Large intestine (tissue), 3 donors: ENCODE results near the gene MAP2K5. TPM values are rescaled to one million over a fixed set of nuclear protein-coding genes. Genes with fewer than 3 reads are reported as not detected.
"Not testable (repeated sequence)": the region's sequence is repeated elsewhere in the genome, so short reads cannot be mapped to it uniquely, and the experiment has no call there.

Experiments
- DNase-seq, 2 donors: peaks; one replicate each; pipeline versions ENCODE4 v3.0.0 to v3.0.0-alpha.2; 2013
- H3K27ac ChIP-seq: one replicate; pipeline ENCODE4 v1.5.1; 2013; ENCODE audit warnings: low read length
- H3K27me3 ChIP-seq: 2 replicates; pipeline ENCODE4 v1.6.1; 2013; ENCODE audit warnings: low read length; ENCODE audit not compliant: control insufficient read depth, insufficient read depth
- H3K36me3 ChIP-seq: 2 replicates; pipeline ENCODE4 v1.6.1; 2013; ENCODE audit warnings: low read length; ENCODE audit not compliant: control insufficient read depth, insufficient read depth
- H3K4me1 ChIP-seq: one replicate; pipeline ENCODE4 v1.6.1; 2013; ENCODE audit warnings: low read length; ENCODE audit not compliant: control insufficient read depth, insufficient read depth
- H3K4me3 ChIP-seq: one replicate; pipeline ENCODE4 v1.5.1; 2013; ENCODE audit warnings: low read length
- H3K9me3 ChIP-seq: one replicate; pipeline ENCODE4 v1.6.1; 2013; ENCODE audit warnings: mild to moderate bottlenecking, low read depth, low read length, moderate library complexity; ENCODE audit not compliant: control insufficient read depth
- WGBS: methylation state at CpG from one replicate; pipeline ENCODE4 v1.1.5; 2013; ENCODE audit warnings: low lambda C conversion rate; ENCODE audit not compliant: insufficient coverage; 5-methylcytosine and 5-hydroxymethylcytosine counted together
- polyA plus RNA-seq: library from polyadenylated mRNA; unstranded; fragments of 120-200 nt; gene quantifications from one replicate; pipeline ENCODE4 v1.2.1, GENCODE V29; 2013

Gene MAP2K5
- polyA plus RNA-seq, 1 donor, result 13.7 TPM

DNA sequence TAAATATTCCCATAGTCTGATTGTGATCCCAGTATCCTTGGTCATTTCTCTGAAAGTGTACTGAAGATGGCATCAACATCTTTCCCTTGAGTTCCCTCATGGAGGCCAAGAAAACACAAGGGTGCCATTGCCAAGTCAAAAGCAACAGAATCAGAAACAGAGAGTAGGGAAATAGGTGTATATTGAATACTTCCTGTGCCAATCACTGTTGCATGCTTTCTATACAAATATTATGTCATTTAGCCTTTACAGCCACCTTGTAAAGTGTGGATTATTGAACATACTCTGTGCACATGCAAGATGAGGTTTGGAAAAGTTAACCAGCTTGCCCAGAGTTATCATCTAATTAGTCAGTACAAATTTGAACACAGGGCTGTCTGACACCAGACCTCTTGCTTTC is 117.9 kb downstream of the MAP2K5 start:
- H3K4me3 ChIP-seq, result no peak overlapping the region
- H3K36me3 ChIP-seq, result peaks cover 3% of the 10 kb centered on the region
- no peaks in the 10 kb centered on the region for H3K4me1 ChIP-seq
- H3K9me3 ChIP-seq, result no peaks in the 10 kb centered on the region
- DNase-seq, result no peak
- H3K27me3 ChIP-seq, result no peaks in the 10 kb centered on the region
- H3K27ac ChIP-seq, result no peak overlapping the region

DNA sequence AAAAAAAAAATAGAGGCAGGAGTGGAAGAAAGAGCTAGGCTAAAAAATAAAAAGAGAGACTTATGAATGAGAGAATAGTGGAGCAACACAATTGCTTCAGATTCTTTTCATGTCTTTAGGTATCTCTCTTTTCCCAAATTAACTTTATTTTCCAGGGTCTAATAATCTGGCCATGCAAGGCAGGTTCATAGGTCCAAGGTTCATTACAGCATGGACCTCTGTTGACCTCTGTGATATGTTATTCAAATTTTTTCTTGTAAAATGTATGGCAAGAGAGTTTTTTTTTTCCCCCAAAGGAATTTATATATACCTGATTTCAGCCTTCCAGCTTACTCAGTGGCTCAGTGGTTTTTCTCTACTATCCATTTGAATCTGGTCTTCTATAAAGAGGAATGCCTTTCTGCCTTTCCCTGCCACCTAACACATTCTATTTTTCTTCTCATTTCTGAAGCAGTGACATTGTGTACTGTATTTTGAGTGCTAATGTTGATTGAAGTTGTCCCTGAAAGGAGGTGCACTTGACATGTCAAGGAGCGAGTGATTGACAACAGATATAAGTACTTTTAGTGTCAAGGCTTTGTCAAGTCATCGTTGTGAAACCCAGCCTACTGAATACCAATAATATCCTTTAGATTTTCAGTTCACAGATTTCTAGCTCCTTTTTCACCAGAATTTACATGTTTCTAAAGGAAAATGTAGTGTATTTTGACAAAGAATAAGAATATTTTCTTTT is 118.5 kb downstream of the MAP2K5 start:
- 100% methylated on average over 2 of the region's 2 CpGs for WGBS
- peak in 1 of 2 donors; percentile 7 for DNase-seq
- H3K27ac ChIP-seq, result no peak overlapping the region
- no peak overlapping the region for H3K4me3 ChIP-seq
- no peaks in the 10 kb centered on the region for H3K27me3 ChIP-seq
- no peaks in the 10 kb centered on the region for H3K4me1 ChIP-seq
- peaks cover 2% of the 10 kb centered on the region for H3K36me3 ChIP-seq
- no peaks in the 10 kb centered on the region for H3K9me3 ChIP-seq

DNA sequence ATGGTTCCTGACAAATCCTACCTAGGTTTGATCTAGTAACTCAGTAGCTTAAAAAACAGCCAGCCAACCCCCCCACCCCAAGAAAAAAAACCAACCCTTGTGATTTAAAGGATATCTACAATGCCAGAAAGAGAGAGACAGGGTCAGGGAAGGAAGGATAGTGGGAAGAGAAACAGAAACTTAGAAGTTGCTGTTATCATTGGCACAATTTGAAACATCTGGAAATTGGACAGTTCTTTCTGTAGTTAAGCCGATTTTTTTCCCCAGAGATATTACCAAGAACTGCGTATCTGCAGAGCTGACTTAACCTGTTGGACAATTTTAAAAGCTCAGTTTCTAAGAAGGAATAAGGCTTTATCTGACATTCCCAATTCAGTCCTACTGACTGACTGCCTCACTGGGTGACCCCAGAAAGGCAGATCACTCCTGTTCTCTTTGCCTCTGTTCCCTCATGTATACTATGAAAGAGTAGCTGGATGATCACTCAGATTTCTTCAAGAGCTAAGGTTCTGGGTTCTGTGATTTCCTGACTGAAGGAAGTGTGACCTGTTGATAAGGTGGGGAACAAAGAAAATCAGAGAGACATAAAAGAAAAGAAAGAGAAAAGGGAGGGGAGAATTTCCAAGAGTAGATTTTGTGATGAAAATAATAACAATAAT is 128.3 kb downstream of the MAP2K5 start:
- peak in 1 of 2 donors; percentile 0 for DNase-seq
- no peaks in the 10 kb centered on the region for H3K9me3 ChIP-seq
- H3K4me3 ChIP-seq, result no peak overlapping the region
- no peaks in the 10 kb centered on the region for H3K36me3 ChIP-seq
- no peaks in the 10 kb centered on the region for H3K4me1 ChIP-seq
- H3K27me3 ChIP-seq, result no peaks in the 10 kb centered on the region
- no peak overlapping the region for H3K27ac ChIP-seq
- WGBS, result 100% methylated on average over 1 of the region's 2 CpGs

DNA sequence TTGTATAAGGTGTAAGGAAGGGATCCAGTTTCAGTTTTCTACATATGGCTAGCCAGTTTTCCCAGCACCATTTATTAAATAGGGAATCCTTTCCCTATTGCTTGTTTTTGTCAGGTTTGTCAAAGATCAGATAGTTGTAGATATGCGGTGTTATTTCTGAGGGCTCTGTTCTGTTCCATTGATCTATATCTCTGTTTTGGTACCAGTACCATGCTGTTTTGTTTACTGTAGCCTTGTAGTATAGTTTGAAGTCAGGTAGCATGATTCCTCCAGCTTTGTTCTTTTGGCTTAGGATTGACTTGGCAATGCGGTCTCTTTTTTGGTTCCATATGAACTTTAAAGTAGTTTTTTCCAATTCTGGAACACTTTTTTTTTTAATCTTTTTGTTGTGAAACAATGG is 130.3 kb downstream of the MAP2K5 start:
- H3K36me3 ChIP-seq, H3K4me1 ChIP-seq, DNase-seq, H3K9me3 ChIP-seq, H3K27me3 ChIP-seq, H3K4me3 ChIP-seq, H3K27ac ChIP-seq: not testable (repeated sequence)
- no CpG with 5 or more reads among the region's 2 CpGs for WGBS

- no CpG with 5 or more reads among the region's 3 CpGs for WGBS
Measured at GRCh38 chr15:67674983-67675382, 132.5 kb downstream of the MAP2K5 start.

GRCh38 chr15:67678089-67678488 is 135.6 kb downstream of the MAP2K5 start:
- no peak for DNase-seq
- no CpG with 5 or more reads among the region's 2 CpGs for WGBS

More at GRCh38 chr15:67674983-67675382, 132.5 kb downstream of the MAP2K5 start:
- H3K27me3 ChIP-seq, result no peaks in the 10 kb centered on the region
- no peak overlapping the region for H3K27ac ChIP-seq
- no peaks in the 10 kb centered on the region for H3K9me3 ChIP-seq
- no peaks in the 10 kb centered on the region for H3K36me3 ChIP-seq
- no peak for DNase-seq
- no peak overlapping the region for H3K4me3 ChIP-seq
- no peaks in the 10 kb centered on the region for H3K4me1 ChIP-seq

GRCh38 chr15:67678993-67679392 is 136.5 kb downstream of the MAP2K5 start:
- H3K27ac ChIP-seq, result no peak overlapping the region
- peaks cover 6% of the 10 kb centered on the region for H3K9me3 ChIP-seq
- no peak overlapping the region for H3K4me3 ChIP-seq
- H3K36me3 ChIP-seq, result no peaks in the 10 kb centered on the region
- H3K27me3 ChIP-seq, result no peaks in the 10 kb centered on the region
- no peaks in the 10 kb centered on the region for H3K4me1 ChIP-seq
- no peak for DNase-seq
- WGBS, result 100% methylated on average over 1 of the region's 5 CpGs

More at GRCh38 chr15:67678089-67678488, 135.6 kb downstream of the MAP2K5 start:
- peaks cover under 1% of the 10 kb centered on the region for H3K9me3 ChIP-seq
- no peaks in the 10 kb centered on the region for H3K27me3 ChIP-seq
- H3K27ac ChIP-seq, result no peak overlapping the region
- H3K36me3 ChIP-seq, result no peaks in the 10 kb centered on the region
- H3K4me1 ChIP-seq, result no peaks in the 10 kb centered on the region
- H3K4me3 ChIP-seq, result no peak overlapping the region

DNA sequence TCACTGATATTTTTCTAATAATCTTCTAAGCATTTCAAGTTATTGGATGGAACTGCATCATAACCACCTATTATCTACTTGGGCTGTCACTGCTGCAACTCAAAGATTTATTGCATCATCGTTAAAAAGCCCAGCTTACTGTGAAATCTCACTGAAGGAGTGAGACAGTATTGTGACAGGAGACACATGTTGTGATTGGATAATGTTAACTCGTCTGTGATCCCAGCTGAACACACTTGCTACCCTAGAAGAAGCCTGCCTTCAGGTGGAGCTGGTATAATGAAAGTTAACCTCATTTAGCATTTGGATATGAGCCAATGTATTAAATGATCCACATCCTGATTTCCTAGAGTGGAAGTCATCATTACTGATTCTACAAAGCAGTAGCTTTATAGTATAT is 138.1 kb downstream of the MAP2K5 start:
- no CpG with 5 or more reads among the region's 2 CpGs for WGBS
- Histone ChIP-seq H3K9me3 (peaks cover 13% of the 10 kb centered on the region), H3K27me3 (no peaks in the 10 kb centered on the region), H3K27ac (no peak overlapping the region), H3K4me3 (no peak overlapping the region), H3K4me1 (no peaks in the 10 kb centered on the region), H3K36me3 (no peaks in the 10 kb centered on the region)
- DNase-seq, result no peak

DNA sequence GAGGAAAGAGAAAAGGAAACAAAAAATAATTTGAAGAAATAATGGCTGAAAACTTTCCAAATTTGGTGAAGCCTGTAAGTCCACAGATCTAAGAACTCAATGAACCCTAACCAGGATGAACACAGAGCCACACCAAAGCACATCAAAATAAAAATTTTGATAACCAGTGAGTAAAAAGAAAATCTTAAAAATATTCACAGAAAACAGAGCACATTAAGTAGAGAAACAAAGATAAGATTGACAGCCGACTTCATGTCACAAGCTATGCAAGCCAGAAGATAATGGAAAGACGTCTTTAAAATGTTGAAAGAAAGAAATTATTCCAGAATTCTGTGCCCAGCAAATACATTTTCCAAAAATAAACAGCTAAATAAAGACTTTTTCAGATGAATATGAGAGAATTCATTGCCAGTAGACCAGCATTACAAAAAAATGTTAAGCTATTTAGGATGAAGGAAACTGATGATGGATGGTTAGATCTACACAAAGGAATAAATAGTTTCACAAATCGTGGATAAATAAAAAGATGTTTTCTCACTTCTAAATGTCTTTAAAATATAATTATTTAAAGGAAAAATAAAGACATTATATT is 142.6 kb downstream of the MAP2K5 start:
- H3K36me3 ChIP-seq, result no peaks in the 10 kb centered on the region
- no peaks in the 10 kb centered on the region for H3K27me3 ChIP-seq
- DNase-seq, result peak; percentile 4 to 26
- H3K4me1 ChIP-seq, result no peaks in the 10 kb centered on the region
- H3K9me3 ChIP-seq, result peaks cover 18% of the 10 kb centered on the region
- no peak overlapping the region for H3K27ac ChIP-seq
- 80% methylated on average over 3 of the region's 3 CpGs for WGBS
- no peak overlapping the region for H3K4me3 ChIP-seq

GRCh38 chr15:67685716-67686115 is 143.2 kb downstream of the MAP2K5 start:
- WGBS, result 92% methylated on average over 2 of the region's 2 CpGs
- no peaks in the 10 kb centered on the region for H3K4me1 ChIP-seq
- peaks cover 18% of the 10 kb centered on the region for H3K9me3 ChIP-seq
- no peaks in the 10 kb centered on the region for H3K36me3 ChIP-seq
- DNase-seq, result no peak
- H3K4me3 ChIP-seq, result no peak overlapping the region
- no peaks in the 10 kb centered on the region for H3K27me3 ChIP-seq
- H3K27ac ChIP-seq, result no peak overlapping the region
